Activated T-helper 17 cell treated with anti-CD3 and anti-CD28 coated beads, Interleukin-2, amount 50 U/mL, for 72 hours (primary cell): Measurements from ENCODE around the gene EIF4A3. TPM values are rescaled to one million over a fixed set of nuclear protein-coding genes. Genes with fewer than 3 reads are reported as not detected.

Source experiments
- total RNA-seq, 2 donors: library from RNA; stranded (reverse); gene quantifications; one replicate each; pipeline ENCODE4 v1.2.3, GENCODE V29; 2022

Gene EIF4A3
- total RNA-seq, 2 donors from 2014 or later = 141 to 182 TPM

Other genes with a start within 250 kb of the EIF4A3 start
- 1 to 10 TPM; 1.6 to 1.8 TPM for gene TBC1D16, start 111.3 kb downstream of the EIF4A3 start, total RNA-seq
- under 1 TPM in 1 of 2 donors, not detected in 1; 0.69 TPM for gene CCDC40, start 110.5 kb downstream of the EIF4A3 start, total RNA-seq
- 10 to 100 TPM; 15.0 to 33.0 TPM for gene GAA, start 45.5 kb downstream of the EIF4A3 start, total RNA-seq
- not detected for gene CARD14, start 22.9 kb upstream of the EIF4A3 start, total RNA-seq
- gene SGSH, start 73.2 kb upstream of the EIF4A3 start, total RNA-seq = 10 to 100 TPM; 45.7 to 63.6 TPM
- gene SLC26A11, start 73.3 kb upstream of the EIF4A3 start, total RNA-seq = 10 to 100 TPM; 23.5 to 37.3 TPM
- 1,000 to 10,000 TPM; 1,022 to 1,405 TPM for gene RNF213, start 113.7 kb upstream of the EIF4A3 start, total RNA-seq